Glutamatergic neuron (in vitro differentiated cells): ENCODE measurements around the gene TXNDC17. TPM values are rescaled to one million over a fixed set of nuclear protein-coding genes. Genes with fewer than 3 reads are reported as not detected.

ENCODE experiments used
- DNase-seq: peaks from one replicate; pipeline ENCODE4 v3.0.0; 2022
- H3K27ac Mint-ChIP-seq: one replicate; pipeline ENCODE4 v1.8.0; 2020; ENCODE audit warnings: mild to moderate bottlenecking, mixed read lengths, inconsistent platforms; ENCODE audit not compliant: unreplicated experiment
- H3K27me3 Mint-ChIP-seq: one replicate; pipeline ENCODE4 v1.8.0; 2020; ENCODE audit warnings: mild to moderate bottlenecking, moderate library complexity, mixed read lengths, inconsistent platforms; ENCODE audit not compliant: unreplicated experiment
- H3K36me3 Mint-ChIP-seq: one replicate; pipeline ENCODE4 v1.8.0; 2020; ENCODE audit warnings: mild to moderate bottlenecking, mixed read lengths, inconsistent platforms; ENCODE audit not compliant: unreplicated experiment
- H3K4me1 Mint-ChIP-seq: one replicate; pipeline ENCODE4 v1.8.0; 2020; ENCODE audit warnings: mild to moderate bottlenecking, low read depth, mixed read lengths, inconsistent platforms; ENCODE audit not compliant: unreplicated experiment
- H3K4me3 Mint-ChIP-seq: one replicate; pipeline ENCODE4 v1.8.0; 2020; ENCODE audit warnings: mild to moderate bottlenecking, mixed read lengths, inconsistent platforms; ENCODE audit not compliant: unreplicated experiment
- H3K9me3 Mint-ChIP-seq: one replicate; pipeline ENCODE4 v1.8.0; 2020; ENCODE audit warnings: mild to moderate bottlenecking, moderate library complexity, mixed read lengths, inconsistent platforms; ENCODE audit not compliant: unreplicated experiment
- CTCF ChIP-seq: fragments of 200-600 bp; sonication (generic); IDR thresholded peaks from one replicate; pipeline ENCODE4 v1.5.0; 2021; ENCODE audit not compliant: partially characterized antibody, unreplicated experiment
- total RNA-seq: library from RNA; stranded (reverse); fragmentation: NEBNext Ultra II Directional; extraction: Animal tissue kit (Norgen Biotek cat#: 25700); gene quantifications from one replicate; pipeline ENCODE4 v1.2.1, GENCODE V29; 2021; ENCODE audit not compliant: unreplicated experiment

TXNDC17 gene
- total RNA-seq, 1 donor from 2014 or later = 89.5 TPM

GRCh38 chr17:6667516-6667915, 26.7 kb downstream of the TXNDC17 start:
- Mint-ChIP-seq H3K27me3 (peaks cover 6% of the 10 kb centered on the region), H3K36me3 (peaks cover 4% of the 10 kb centered on the region), H3K4me1 (no peaks in the 10 kb centered on the region)

GRCh38 chr17:6668219-6668618, 27.4 kb downstream of the TXNDC17 start:
- no peak for TF ChIP-seq CTCF
- DNase-seq = no peak
- Mint-ChIP-seq H3K27ac (no peak overlapping the region), H3K27me3 (peaks cover 6% of the 10 kb centered on the region), H3K36me3 (peaks cover 4% of the 10 kb centered on the region), H3K9me3 (no peaks in the 10 kb centered on the region), H3K4me3 (no peak overlapping the region), H3K4me1 (no peaks in the 10 kb centered on the region)

More at GRCh38 chr17:6667516-6667915, 26.7 kb downstream of the TXNDC17 start:
- TF ChIP-seq CTCF = no peak
- H3K4me3 Mint-ChIP-seq = no peak overlapping the region
- H3K27ac Mint-ChIP-seq = no peak overlapping the region
- no peak for DNase-seq
- H3K9me3 Mint-ChIP-seq = no peaks in the 10 kb centered on the region

- DNase-seq = no peak
- H3K4me3 Mint-ChIP-seq = no peak overlapping the region
- peaks cover 4% of the 10 kb centered on the region for H3K36me3 Mint-ChIP-seq
- TF ChIP-seq CTCF = no peak
- no peaks in the 10 kb centered on the region for H3K4me1 Mint-ChIP-seq
- H3K9me3 Mint-ChIP-seq = no peaks in the 10 kb centered on the region
- no peak overlapping the region for H3K27ac Mint-ChIP-seq
- peaks cover 6% of the 10 kb centered on the region for H3K27me3 Mint-ChIP-seq
These were observed 28.0 kb downstream of the TXNDC17 start for GRCh38 chr17:6668727-6669425.

GRCh38 chr17:6669479-6670212, 28.8 kb downstream of the TXNDC17 start:
- DNase-seq = no peak
- Mint-ChIP-seq H3K4me1 (no peaks in the 10 kb centered on the region), H3K27ac (no peak overlapping the region), H3K4me3 (no peak overlapping the region), H3K9me3 (no peaks in the 10 kb centered on the region), H3K36me3 (peaks cover 4% of the 10 kb centered on the region), H3K27me3 (peaks cover 6% of the 10 kb centered on the region)
- TF ChIP-seq CTCF = no peak

- Mint-ChIP-seq H3K36me3 (peaks cover 4% of the 10 kb centered on the region), H3K9me3 (no peaks in the 10 kb centered on the region), H3K27me3 (peaks cover 6% of the 10 kb centered on the region), H3K4me3 (no peak overlapping the region), H3K27ac (no peak overlapping the region), H3K4me1 (no peaks in the 10 kb centered on the region)
- no peak for TF ChIP-seq CTCF
- no peak for DNase-seq
These were observed 29.7 kb downstream of the TXNDC17 start for GRCh38 chr17:6670571-6670970.
